HG02981 (cell line): Measurements from ENCODE around the gene DUSP8.

Experiments used
- ATAC-seq: cut with Tn5 transposase; IDR thresholded peaks from one replicate; pipeline ENCODE4 v1.9.1; 2021; ENCODE audit warnings: mild to moderate bottlenecking, moderate library complexity; ENCODE audit not compliant: unreplicated experiment

DUSP8 gene

DNA sequence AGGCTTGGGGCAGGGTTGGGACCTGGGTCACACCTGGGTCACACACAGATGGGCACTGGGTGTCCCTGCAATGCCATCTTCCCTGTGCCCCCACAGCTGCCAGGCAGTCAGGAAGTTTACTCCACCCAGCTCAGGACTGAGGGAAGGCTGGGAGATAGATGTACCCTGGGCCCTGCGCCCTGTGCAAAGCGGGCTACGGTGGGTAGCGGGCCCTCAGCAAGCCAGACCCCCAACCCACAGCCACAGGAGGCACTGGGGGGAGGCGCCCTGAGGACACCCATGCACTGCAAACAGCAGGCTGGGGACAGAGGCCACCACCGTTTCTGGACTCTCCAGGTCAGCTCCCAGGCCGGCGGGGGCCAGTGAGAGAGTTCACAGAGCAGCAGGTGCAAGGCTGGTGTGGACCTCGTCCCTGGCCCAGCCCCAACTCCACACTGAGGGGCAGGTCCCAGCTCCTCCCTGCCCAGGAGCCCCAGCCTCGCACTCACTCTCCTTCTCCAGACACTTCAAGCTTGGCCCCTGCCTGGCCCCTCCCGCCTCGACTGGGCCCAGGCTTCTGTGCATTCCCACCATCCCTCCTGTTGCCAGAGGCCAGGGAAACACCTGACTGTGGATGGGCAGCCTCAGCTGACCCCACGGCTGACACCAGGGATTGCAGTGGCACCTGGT is 4.9 kb downstream of the DUSP8 start:
- no peak for ATAC-seq

DNA sequence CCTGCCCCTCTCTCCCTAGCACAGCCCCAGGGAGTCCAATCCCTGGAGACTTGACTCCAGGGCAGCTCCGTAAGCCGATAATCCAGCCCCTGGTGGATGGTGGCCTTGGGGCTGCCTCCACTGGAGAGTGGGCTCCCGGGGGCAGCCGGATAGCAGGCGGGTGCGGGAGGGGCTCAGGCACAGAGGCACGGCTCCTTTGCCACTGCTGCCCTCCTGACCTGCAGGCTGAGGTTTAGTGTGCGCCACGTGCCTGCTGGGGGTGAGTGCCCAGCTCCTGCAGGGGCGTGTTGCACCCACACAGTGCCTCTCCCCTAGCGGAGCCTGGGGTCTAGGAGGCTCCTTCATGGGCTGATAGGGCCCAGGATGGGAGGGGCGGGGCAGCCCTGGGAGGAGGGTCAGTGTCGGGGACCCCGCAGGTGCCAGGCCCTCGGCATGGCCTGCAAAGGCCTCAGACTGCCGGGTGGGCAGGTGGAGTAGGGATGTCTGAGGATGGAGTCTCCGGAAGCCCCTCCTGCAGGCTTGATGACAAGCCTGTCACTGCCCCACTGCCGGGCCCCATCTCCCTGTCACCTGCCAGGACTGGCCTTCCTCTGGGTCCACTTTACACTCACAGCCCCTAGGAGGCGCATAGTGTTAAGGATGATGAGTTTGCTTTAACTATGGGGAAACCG is 5.6 kb downstream of the DUSP8 start:
- no peak for ATAC-seq

DNA sequence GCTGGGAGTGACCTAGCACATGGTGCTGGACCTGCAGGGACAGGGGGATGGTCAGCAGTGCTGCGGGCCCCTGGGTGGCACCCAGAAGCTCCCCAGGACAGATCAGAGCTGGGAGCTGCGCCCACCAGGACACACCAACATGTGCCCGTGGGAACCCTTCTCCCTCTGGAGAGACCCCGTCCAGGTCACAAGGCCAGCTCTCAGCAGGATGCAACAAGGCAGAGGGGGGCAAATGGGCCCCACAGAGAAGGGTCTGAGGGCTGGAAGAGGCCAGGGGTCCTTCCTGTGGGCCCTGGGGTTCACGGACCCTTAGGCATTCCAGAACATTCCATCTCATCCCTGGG is 6.2 kb downstream of the DUSP8 start:
- no peak for ATAC-seq

DNA sequence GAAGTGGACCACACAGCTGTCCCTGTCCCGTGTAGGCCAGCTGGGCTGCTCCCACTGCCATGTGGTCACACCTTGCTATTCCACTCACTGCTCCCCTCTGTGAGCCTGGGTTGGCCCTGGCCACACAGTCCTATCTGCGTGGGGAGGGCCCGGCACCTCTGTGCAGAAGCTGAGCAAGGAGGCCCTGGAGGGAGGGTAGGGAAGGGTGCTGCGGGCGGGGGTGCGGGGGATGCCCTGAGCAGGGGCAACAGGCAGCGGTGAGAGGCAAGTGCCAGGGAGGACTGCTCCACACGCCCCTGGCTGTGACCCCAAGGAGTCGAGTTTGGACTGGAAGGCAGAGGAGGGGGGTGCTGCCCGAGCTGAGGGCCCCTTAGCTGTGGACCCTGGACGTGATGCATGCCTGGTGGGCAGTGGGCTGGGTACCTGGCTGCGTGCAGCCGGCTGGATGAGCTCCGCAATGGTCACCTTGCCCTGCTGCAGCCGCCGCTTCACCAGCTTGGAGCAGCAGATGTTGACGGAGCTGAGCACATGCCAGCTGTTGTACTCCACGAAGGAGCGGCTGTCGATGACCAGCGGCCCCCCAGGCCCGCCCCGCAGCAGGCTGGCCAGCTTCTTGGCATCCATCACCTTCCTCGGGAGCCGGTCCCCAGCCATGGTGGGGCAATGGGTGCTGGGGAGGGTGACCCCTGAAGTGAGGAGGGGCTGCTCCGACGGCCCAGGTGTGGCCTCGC is 6.7 kb downstream of the DUSP8 start:
- ATAC-seq, result no peak

DNA sequence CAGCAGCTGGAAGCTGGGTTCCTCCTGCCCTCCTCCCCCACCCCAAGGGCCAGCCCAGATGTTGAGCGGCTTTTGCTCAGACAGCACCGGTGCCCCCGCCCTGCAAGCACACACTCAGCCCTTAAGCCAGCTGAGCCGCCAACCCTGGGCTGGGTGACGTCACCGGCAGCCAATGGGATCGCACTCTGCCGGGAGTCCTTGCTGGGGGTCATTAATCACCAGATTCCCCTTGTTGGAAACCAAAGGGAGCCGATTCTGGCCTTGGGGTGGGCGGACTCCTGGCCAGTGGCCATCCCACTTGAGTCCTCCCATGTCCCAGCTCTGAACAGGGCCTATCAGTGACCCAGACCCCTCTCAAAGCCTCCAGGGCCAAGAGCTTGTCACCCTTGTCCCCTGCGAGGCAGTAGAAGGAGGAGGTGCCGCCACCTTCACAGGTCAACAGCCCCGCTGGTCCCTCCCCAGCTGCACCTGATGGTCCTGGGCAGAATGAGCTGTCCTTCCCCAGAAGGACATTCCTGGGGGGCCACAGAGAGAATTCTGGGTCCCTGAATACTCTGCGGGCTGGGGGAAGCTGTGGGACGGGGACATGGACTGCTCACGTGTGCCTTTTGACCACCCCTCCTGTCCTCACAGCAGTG is 7.4 kb downstream of the DUSP8 start:
- no peak for ATAC-seq

DNA sequence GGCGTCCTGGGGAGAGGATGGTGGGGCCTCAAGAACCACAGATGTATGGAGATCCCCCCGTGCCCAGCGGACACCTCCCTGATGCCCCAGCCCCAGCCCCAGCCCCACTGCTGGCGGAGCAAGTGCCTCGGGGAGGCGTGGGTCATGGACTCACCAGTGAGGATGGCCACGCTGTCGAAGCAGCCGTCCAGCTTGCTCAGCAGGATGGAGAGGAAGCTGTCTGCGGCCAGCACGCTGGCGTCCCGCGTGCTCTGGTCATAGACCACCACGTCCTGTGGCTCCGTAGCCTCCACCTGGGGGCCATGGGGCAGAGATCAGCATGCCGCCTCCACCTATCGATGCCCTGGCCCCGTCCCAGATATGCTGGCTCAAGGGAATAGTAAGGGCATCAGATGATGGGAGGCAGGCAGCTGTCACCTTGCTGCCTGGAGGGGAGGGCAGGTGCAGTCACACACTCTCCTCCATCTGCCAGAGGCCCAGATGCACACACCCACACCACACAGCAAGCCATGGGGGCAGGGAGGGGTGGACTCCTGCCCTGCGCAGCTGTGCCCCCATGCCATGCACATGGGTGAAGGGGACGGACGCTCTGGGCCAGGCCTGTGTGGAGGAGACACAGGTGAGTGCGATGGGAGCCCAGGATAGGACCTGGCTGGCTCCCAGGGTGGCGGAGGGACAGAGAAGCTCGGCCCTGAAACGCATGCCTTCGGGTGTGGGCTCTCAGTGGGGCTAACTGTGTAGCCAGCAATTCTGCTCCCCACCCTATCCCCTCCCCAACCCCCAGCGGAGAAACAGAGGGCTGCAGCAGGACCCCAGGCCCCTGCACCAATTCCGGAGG is 8.2 kb downstream of the DUSP8 start:
- no peak for ATAC-seq

DNA sequence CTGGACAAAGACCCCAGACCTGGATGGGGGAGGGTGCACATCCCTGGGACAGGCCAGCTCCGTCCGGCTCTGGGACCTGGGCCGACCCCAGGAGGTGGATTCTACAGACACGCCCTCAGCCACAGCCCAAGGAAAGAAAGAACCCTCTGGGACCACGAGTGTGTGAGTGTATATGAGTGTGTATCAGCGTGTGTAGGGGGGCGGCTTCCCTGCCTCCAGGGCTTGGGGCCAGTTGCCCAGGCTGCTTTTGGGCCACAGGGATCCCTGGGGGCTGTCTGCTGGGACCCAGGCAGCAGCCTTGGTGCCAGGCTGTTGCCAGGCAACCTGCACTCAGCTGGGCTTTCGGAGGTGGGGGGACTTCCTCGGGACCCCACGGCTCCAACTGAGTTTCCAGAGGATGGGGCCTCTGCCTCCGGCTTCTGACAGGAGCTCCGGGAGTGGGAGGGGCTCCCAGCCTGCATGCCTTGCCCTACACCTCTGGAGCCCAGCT is 8.9 kb downstream of the DUSP8 start:
- no peak for ATAC-seq

DNA sequence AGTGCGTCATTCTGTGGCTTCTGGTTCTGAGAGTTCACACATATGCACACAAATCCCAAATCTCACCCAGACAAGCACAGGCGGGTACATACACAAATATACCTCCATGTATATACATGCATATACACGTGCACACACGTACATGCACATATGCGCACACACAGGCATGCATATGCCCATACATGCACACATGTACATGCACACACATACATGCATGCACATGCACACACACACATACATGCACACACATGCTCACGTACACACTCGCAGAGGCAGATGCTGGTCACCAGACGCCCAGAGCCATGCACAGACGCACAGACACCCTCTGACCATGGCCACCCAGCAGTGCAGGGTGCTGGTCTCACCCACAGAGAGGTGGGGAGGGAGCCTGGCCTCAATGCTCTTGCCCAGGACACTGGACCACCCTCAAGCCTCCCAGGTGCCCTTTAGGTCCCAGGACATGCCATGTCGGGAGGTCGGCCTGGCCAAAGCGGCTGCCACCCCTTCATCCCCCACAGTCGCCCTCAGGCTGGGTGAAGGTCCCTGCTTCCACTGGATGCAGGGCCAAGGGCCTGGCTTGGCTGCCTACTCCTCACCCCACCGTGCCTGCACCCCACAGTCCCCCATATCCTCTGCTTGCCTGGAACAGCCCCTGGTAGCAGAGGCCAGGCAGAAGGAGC is 9.5 kb downstream of the DUSP8 start:
- no peak for ATAC-seq

DNA sequence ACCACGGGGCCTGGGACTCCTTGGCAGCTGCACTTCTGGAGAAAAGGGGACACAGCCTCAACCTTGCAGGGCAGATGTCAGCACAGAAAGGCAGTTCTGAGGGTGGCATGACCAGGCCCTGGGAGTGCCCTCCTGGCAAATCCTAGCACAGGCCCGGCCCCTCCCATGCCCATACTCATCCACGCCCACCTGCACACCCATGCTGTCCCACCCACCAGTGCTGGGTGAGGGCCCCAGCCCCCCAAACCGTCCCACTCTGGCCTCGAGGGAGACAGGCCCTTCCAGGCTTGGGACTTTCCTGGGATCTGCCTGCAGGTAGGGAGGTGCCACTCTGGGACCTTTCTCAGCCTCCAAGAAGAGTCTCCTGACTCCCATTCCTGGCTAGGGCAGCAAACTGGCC is 10.1 kb downstream of the DUSP8 start:
- ATAC-seq, result no peak

DNA sequence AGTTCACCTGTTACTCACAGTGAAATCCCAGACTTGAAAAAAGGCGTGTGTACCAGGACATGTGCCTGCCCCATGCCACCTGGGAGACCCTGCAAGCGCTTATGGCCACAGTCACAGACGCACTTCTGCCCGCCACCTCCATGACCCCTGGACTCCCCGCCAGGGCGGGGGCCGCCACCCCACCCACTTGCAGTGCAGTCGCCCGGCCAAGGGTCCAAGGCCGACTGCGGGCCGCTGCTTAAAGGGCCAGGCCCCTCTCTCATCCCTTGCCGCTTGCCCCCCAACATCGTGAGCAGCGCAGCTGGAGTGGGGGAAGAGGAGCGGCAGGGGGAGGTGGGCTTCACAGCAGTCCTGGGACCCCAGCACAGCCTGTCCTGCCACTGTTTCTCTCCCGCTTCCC is 10.8 kb downstream of the DUSP8 start:
- no peak for ATAC-seq

DNA sequence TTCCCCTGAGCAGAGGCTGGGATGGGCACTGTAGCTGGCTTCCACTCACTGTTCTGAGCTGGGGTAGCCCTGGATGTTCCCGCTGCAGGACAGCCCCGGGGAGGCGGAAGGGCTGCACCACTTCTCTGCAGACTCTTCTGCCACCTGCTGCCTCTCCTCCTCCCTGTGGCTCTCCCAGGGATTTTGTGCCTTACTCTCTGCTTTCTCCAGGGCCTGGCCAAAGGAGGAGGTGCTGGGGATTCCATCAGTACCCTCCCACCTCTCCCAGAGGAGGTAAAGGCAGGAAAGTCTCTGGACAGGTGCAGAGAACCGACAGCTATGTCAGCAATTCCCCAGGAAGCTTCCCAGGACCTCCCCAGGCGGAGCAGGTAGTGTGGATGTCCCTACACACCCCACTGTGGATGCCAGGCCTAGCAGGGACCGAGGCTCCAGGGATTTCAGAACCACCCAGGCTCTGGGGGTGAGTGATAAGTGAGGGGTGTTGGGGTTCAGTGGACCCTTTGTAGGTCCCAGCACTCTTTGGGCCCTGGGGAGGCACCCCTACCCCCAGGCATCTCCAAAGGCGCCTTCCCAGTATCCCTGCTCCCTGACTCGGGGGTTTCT is 11.3 kb downstream of the DUSP8 start:
- ATAC-seq, result no peak

DNA sequence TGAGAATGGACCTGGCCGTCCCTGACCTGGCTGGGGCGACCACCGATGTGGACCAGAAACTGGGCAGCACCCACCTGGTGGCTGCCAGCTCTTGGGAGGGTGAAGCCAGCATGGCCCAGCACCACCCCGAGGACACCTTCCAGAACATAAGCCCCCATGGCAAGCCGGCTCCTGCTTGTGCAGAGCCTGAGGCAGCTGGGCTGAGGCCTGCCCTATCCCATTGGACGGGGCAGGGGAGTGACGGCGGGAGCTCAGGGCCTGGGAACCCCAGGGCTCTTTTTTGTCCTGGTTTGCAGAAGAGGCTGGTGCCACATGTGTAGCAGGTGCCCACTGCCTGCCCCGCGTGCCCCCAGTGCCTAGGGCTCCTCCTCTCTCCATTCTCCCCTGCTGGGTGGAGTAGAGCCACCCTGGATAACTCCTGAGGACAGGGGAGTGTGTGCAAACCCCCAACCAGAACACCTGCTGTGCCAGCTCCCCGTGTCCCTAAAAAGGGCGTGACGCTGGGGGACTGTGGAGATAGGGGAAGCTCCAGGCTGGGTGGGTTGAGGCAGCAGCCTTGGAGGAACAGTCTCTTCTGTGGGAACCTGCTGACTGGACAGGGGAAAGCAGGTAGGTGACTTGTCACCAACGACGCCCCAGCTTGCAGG is 11.9 kb downstream of the DUSP8 start:
- no peak for ATAC-seq

DNA sequence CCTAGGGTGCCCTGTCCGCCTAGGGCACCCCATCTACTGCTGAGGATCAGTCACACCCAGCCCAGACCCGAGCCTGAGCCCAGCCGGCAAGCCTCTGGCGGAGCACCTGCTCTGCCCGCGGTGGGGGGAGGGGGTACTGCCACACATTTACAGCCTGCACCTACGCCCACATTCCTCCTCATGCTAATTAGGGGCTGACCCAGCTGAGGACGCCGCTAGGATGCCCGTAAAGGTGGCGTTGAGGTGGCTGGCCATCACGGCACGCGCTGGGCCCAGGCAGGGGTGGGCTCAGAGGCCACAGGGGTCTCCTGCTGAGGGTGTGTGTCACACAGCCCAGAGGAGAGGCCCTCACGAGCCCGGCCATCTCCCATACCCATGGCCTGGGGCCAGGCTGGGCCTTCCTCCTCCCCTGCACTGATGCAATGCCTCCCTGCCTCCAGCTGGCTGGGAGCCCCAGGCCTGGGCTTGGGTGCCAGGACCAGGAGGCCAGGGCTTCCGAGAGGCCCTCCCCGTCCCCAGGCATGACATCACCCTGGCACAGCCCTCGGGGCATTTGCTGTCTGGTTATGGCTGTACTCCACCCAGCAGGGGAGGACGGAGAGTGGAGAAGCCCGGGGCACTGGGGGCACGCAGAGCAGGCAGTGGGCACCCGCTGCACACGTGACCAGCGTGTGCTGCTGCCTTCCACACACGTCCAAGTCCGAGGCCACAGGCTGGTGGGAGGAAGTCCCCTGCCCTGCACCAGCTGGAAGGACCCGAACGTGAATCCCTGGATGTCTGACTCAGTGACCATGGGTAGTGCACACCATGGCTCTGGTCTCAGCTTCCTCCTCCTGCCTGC is 12.7 kb downstream of the DUSP8 start:
- ATAC-seq, result no peak

DNA sequence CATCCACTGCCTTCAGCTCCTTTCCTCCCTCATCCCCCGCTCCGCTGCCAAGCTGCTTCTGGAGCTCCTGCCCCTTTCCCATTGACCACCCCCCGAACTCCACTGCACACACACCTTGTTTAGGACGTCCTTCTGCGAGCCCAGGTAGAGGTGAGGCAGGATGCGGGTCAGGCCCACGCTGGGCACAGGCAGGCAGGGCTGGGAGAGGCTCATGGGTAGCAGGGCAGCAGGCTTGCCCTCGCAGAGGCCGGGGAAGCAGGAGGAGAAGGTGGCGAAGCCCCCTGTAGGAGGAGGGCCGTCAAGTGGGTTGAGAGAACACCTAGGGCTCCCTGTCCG is 13.3 kb downstream of the DUSP8 start:
- ATAC-seq, result no peak

DNA sequence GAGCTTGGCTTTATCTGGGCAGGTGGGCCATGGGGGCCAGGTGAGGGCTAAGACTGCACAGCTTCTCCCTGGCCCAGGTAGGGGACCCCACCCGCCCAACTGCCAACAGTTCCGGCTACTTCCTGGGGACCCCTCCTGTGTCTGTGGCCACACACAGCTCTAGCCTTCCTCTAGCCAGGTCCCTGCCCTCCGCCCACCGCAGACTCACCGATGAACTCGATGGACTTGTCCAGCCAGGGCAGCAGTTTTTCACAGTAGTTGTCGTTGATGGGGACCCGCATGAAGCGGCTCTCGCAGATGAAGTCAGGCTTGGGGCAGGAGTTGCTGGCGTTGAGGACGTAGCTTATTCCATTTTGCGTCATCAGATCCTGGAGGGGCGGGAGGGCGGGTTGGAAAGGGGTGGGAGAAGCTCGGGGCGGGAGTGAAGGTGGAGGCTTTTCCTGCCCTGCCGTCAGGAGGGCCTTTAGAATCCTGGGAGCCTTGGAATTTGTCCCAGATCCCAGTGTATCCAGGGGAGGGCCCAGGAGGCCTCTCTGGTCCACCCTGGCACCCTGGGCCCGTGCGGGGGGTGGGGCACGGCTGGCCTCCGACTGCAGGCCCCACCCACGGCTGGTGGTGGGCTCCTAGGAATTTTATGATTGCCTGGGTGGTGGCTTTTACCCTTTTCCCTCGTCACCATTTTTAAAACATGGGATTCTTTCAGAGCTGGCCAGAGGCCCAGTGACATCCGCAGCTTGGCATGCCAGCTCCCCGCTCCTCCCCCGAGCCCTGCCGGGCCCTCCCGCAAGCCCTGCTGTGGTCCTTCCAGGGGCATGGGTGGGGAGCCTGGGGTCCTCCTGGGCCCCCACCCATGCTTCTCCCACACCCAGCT is 13.9 kb downstream of the DUSP8 start:
- no peak for ATAC-seq

DNA sequence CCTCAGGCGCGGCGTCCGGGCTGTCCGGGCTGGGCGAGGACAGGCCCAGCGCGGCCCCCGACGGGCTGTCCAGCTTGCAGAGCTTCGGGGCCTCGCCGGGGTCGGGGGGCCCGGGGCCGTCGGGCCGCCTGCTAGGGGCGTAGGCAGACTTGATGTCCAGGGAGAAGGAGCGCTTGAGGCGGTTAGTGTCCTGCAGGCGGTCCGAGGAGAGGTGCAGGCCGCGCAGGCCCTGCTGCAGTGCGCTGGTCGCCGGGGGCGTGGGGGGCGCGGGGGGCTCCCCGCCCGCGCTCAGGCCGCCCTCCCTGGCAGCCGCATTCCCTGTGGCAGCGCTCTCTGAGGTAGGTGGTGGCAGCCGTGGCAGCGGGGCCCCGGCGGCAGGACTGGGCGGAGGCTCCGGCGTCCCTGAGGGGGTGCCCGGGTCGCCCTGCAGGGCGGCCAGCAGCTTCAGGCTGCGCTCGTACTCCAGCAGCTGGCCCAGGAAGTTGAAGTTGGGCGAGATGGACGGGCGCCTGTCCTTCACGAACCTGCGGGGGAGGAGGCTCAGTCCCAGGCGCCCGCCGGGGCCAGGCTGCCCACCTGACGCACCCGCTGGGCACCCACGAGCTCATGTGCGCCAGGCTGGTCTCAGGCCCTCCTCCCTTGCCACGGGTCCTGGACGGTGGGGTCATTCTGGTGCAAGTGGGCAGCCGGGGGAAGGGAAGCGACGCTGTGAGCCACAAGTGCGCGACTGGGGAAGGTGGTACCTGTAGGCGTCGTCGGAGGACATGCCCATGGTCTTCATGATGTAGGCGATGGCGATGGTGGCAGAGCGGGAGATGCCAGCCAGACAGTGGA is 14.8 kb downstream of the DUSP8 start:
- no peak for ATAC-seq
